Left hindlimb (tissue), 1 donor: ENCODE measurements around the gene RAB11FIP2.
"Not testable (repeated sequence)": the region's sequence is repeated elsewhere in the genome, so short reads cannot be mapped to it uniquely, and the experiment has no call there.

Experiments
- DNase-seq: peaks from one replicate; pipeline ENCODE4 v3.0.0-alpha.2; 2018

RAB11FIP2 gene, protein sequence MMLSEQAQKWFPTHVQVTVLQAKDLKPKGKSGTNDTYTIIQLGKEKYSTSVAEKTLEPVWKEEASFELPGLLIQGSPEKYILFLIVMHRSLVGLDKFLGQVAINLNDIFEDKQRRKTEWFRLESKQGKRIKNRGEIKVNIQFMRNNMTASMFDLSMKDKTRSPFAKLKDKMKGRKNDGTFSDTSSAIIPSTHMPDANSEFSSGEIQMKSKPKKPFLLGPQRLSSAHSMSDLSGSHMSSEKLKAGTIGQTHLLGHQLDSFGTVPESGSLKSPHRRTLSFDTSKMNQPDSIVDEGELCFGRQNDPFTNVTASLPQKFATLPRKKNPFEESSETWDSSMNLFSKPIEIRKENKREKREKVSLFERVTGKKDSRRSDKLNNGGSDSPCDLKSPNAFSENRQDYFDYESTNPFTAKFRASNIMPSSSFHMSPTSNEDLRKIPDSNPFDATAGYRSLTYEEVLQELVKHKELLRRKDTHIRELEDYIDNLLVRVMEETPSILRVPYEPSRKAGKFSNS

DNA sequence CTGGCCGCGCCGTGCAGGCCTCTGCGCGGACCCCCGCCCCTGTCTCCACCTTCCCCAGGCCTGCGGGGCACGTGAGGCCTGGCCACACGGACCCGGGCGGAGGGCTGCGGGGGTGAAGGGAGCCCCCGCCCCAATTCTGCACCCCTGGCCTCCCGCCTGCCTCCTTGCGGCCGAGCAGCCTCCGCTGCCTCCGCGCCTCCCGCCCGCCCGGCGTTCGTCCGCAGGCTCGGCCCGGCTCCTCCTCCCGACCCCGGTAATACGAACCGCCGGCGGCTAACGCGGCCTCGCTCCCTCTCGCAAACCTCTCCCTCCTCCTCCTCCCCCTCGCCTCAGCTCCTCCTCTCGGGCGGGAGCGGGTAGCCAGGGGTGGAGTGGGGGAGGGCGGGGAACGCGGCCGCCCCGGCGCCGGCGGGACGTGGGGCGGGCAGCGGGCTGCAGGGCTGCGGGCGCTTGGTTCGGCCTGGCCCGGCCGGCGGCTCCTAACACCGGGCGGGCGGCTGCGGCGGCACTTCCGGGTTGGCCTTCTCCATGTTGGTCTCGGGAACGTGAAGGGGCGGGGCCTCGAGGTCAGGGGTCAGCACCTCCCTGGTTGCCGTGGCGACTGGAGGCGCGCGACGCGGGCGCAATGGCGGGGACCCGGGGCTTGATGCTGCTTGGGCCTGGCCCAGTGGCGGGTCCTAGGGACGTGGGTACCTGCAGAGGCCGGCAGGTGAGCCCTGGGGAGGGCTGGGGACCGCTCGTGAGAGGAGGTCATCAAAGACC is at the start of gene RAB11FIP2:
Gene RAB11FIP2 (minus strand): TSS at position 547 of the 762 bp plus-strand sequence. CDS start 778 bp downstream, outside the sequence.
- peak; percentile 97 for DNase-seq

DNA sequence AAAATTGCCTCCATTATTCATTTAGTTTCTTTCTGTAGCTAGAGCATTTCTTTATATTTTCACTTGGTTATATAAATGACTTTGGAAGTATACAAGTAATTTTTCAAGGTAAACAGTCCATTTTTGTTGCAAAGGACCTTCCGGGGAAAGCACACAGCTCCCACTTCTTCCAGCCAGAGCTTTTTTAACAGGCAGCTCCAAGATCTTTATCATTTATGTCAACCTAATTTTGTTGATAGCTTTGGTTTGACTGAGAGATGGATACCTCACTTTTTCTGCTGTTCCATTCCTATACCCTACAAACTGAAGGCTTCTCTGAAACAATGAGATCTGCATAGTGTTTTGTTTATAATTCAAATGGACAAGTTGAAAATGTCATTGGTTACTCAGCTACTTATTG is 49.3 kb upstream of the RAB11FIP2 start:
- no peak for DNase-seq

DNA sequence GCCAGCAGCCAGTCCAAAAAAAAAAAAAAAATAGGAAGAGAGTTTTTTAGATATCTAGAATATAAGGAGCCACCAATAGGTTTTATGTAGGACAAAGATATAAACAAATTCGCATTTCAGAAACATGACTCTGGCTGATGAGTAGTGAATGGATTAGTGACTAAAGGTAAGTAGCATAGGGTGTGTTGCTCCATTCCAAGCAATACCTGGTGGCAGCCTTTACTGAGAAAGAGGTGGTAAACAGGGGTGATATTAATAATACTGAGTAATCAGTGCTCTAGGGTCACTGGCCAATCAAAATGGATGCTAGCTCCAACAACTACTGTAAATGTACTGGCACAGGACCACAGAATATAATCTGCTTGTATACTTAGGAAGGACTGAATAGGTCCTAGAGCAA is 45.5 kb upstream of the RAB11FIP2 start:
- DNase-seq, result no peak

DNA sequence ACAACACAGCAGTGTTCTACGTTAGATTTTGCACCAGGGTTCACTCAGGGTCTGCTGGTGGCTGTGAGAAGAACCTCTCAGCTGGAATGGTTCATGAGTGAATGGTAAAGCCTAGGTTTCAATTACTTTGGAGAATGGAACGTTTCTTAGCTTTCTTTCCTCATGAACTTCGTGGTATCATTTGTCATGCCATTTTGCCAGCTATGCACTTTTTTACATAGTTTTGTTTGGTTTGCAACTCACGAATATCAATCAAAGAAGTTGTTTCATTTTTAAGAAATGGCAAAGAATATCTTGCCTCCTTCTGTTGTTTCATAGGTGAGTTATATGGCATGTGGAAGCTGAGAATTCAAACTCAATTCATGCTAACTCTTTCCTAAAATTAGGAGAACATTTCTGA is 34.1 kb upstream of the RAB11FIP2 start:
- no peak for DNase-seq

DNA sequence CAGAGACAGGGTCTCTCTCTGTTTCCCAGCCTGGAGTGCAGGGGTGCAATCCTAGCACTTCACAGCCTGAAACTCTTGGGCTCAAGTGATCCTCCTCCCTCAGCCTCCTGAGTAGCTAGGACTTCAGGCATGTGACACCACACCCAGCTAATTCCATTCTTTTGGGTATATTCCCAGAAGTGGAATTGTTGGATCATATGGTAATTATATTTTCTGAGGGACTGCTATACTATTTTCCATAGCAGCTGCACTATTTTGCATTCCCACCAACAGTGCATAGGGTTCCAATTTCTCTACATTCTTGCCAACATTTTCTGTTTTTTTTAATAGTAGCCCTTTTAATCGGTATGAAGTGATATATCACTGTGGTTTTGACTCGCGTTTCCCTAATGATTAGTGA is 30.0 kb upstream of the RAB11FIP2 start:
- DNase-seq, result no peak

DNA sequence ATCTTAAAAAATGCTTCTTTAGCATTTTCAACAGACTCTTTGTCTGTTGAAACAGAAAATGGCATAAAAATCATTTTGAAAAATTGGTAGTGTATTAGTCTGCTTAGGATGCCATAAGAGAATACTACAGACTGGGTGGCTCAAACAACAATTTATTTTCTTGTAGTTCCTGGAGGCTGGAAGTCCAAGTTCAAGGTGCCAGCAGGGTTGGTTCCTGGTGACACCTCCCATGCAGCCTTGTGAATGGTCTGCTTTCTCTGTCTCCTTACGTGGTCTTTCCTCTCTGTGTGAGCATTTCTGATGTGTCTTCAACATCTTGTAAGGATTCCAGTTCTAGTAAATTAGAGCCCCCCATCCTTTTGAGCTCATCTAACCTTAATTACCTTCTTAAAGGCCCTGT is 26.1 kb upstream of the RAB11FIP2 start:
- no peak for DNase-seq

DNA sequence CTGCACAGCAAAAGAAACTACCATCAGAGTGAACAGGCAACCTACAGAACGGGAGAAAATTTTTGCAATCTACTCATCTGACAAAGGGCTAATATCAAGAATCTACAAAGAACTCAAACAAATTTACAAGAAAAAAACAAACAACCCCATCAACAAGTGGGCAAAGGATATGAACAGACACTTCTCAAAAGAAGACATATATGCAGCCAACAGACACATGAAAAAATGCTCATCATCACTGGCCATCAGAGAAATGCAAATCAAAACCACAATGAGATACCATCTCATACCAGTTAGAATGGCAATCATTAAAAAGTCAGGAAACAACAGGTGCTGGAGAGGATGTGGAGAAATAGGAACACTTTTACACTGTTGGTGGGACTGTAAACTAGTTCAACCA is 20.6 kb upstream of the RAB11FIP2 start:
- DNase-seq, result not testable (repeated sequence)

DNA sequence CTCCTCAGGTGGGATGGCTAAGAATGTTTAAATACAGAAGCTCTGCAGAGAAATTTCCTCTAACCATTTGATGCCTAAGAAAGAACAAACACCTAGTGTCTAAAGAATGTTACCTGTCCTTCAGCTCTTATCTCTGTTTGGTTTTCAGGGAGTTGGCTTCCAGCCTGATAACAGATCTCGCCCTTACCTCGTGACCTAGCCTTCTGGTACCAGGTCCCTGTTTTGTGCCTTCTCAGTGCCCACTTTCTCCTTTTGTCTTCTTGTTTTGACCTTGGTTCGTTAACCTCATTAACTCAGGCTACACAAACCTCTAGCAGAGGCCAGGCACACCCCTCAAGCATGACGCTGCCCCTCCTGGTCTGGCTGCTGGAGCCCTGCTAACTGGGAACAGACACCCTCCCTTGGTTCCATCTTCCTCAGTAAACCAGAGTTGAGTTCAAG is 16.1 kb upstream of the RAB11FIP2 start:
- no peak for DNase-seq

DNA sequence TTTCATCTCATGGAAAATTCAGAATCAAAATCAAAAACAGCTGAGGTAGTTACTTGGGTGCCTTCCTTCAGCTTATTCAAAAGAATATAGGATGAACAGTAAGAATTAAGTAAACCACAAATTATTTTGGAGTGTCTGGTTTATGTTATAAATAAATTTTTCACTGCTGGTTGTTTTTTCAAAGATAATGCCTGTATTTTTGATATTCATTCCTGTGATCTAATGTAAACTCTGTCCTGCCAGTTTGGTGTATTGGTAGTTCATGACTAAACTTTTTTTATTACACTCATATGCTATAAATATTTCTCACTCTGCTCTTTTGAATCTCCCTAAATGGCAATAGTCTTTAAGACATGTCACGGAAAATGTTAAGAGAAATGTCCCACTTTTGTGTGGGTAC is 11.6 kb upstream of the RAB11FIP2 start:
- DNase-seq, result no peak

DNA sequence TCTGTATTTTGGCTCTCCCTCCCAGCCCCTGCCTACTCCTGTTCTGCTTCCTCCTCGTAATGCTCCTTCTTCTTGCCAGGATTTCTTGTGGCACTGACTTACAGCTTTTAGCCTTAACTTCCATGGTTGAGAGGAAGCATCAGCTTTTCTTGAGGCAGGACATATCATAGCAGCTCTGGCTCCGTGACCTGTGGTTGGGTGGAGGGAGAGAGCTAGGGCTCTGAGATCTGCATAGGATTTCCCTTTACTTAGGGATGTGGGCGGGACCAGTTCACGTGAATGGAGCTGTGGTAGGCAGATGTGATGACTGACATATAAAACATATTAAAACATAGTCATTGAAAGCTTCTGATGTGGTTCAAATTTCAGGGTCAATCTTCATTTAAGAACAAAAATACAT is 10.6 kb upstream of the RAB11FIP2 start:
- DNase-seq, result no peak

DNA sequence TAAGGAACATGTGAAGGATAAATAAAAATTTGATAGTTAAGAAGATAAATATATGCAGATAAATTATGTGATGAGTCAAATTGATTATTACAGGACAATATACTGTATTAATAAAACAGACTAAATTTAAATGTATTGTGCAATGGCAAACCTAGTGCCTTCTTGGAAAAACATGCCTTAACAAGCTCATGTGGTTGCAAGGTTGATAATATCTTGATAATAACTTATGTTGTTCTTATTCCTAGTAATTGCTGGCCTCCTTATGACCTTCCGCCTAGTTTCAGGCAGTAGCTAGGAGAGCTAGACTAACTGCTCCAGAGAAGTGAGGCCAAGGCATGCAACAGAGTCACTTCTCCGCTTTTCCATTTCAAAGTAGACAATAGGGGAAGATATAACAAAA is 7.6 kb upstream of the RAB11FIP2 start:
- DNase-seq, result no peak

DNA sequence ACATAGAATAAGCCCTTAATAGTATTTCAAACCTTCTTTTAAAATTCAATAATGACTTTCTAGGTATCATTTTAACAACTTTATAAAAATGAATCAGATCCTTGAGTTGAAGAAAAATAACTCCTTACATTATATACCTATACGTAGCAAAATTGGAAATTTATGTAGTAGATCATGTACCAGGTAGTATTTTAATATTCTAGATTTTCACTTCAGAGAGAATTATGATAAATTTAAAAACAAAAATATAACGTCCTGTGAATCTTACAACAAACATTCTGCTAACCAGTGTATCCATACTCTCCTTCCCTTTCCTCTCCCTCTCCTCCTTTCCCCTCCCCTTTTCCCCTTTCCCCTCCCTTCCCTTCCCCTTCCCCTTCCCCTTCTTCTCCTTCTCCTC is 6.1 kb upstream of the RAB11FIP2 start:
- no peak for DNase-seq

DNA sequence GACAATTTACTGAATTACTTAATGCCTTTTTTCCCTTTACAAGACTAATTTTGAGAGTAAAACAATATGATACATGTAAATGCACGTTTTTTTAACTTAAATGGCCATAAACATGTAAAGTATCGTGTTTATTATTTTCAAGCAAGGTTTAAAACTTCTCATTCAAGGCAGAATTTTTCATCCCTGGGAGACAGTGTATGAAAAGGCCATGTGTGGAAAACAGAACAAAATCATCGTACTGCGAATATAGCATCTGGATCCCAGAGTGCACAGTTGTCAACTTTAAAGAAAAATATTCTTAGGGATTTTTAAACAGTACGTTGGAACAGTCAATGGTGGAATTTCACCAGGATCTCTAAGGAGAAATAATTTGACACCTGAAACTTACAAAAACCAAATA is 1.1 kb upstream of the RAB11FIP2 start:
- no peak for DNase-seq

DNA sequence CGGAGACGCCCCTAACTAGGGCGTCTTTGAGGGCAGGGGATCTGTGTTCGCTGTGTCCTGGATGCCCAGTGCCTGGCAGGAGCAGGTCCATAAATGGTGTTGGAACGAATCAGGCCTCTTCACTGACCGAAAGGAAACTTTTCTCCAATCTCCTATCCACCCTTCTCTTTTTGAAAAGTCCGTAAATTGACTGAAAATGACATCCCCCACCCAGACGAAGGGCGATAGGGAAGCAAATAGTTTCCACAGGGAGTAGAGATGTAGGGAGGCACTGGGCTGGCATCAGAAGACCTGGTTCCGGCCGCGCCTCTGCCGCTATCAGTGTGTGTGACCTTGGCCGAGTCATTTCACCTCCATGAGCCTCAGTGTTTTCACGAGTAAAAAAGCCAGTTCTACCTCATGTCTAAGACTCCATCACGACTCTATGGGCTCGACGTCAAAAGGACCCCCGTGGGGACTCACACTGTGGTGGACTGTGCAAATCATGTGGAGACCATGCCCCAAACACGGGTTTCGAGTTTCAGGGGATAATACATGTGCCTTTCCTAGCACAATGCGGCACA is 497 bp upstream of the RAB11FIP2 start:
- DNase-seq, result no peak

DNA sequence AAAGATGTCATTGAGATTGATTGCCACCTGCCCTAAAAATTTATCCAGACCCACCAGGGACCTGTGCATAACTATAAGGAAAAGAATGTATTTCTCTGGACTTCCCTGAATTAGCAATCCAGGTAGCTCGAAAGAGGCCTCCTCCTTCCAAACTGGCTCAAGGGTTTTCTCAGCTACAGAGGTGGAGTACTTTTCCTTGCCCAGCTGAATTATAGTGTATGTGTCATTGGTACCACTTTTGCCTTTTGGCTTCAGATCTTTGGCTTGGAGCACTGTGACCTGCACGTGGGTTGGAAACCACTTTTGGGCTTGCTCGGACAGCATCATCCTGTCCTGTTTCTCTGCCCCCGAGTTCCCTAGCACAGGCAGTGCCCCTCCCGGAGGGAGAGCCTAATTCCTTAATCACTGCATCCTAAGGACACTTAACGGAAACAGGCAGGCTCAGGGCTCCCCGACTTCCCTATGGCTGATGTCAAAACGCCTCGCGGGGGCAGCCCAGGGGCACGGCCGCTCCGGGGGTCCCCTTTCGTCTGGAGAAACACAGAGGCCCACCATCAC is 825 bp downstream of the RAB11FIP2 start:
- DNase-seq, result peak; percentile 59

DNA sequence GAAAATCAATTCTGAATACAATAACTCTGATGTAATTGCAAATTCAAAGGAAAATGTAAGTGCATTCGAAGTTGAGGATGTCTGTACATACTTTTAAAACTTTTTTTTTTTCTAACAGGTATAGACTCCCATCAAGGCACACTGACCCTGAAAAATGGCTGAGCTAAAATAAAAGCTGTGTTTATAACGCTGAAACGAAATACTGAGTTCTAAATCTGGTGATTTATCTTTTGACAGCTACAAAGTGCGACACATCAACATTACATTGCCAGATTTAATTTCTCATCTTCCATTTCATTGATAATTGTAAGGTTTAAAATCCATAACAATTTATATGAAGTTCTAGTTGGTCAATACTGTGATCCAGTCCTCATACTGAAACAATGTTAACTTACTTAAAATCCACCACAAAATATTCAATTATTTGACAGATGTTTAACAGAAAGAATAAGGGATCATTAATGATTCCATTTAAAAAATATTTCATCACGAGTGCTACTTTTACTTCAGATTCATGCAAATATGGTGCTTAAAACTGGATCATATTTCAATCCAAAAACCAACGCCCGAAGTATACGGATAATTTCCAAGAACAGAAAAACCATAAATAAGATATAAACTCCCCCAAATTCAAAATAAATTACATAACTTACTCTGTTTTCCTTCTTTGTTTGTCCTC is 1.4 kb downstream of the RAB11FIP2 start:
- no peak for DNase-seq

DNA sequence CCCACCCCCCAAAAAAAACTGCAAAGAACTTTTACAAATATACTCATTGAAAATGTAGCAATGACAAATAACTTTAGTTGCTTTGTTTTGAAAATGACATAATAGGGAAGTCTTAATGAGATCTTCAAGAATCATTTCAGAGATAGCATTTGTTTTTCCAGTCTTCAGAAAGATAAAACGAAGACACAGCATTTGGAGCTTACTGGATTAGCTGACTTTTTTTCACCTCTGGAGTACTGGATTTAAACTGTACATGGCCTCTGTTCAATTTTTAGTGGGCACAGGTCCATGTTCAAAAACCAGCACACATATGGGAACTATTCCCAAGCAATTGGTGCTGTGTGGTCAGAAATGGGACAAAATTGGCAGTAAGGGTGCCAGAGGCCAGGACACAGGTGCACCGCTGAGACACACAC is 3.9 kb downstream of the RAB11FIP2 start:
- DNase-seq, result peak; percentile 29

DNA sequence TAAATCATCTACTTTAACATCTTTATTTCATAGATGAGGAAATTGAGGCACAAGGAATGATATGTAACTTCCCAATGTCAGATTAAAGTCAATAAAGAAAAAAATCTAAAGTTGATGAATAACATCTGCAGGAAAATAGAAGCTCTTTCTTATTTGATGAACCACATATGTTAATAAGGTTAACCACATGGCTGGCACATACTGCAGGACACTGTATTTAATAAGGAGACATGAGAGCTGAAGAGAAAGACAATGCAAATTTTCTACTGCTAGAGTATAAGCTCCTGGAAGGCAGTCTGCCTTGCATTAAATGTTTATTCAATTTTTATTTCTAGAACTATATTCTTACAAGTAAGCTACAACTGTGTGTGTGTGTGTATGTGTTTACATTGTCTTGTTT is 4.4 kb downstream of the RAB11FIP2 start:
- DNase-seq, result no peak

DNA sequence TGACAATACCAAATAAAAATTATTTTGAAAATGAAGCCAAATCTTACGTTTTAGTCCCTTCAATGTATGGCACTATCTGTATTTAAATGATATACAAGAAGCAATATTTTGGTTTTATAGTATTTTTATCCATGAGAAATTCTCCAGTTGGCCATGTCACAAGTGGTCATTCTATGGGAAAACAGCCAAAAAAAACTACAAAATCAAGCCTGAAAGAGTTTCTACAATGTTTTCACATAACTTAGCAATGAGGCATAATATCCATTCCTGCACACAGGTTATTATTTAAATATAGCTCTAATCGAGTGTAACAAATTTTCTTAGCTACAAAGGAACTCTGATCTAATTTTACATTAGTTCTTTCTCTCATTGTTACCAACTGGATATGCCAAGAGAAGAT is 5.4 kb downstream of the RAB11FIP2 start:
- DNase-seq, result no peak

DNA sequence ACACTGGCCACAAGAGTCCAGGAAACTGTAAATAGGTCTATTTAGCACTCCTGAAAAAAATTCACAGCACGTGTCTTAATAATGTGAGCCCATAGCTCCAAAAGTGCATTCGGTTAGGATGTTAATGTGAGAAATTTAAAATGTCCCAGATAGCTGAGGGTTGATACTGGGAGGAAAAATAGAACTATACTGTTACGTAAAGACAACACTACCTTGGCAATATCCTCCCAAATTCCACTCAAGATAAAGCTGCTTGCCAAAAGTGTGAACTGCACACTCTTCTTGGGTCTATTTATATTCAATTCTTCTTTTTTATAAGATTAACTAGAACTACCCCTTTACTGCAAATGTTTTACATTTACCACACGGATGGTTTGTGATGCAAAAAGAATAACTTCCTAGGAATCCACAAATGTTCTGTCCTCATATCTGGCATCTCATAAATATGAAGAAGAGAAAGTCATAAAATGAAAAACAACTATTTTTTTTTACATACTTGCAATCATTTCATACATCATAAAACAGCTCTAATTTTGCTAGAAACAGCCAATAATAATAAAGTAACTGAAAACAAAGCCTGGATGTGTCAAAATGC is 10.4 kb downstream of the RAB11FIP2 start:
- no peak for DNase-seq

DNA sequence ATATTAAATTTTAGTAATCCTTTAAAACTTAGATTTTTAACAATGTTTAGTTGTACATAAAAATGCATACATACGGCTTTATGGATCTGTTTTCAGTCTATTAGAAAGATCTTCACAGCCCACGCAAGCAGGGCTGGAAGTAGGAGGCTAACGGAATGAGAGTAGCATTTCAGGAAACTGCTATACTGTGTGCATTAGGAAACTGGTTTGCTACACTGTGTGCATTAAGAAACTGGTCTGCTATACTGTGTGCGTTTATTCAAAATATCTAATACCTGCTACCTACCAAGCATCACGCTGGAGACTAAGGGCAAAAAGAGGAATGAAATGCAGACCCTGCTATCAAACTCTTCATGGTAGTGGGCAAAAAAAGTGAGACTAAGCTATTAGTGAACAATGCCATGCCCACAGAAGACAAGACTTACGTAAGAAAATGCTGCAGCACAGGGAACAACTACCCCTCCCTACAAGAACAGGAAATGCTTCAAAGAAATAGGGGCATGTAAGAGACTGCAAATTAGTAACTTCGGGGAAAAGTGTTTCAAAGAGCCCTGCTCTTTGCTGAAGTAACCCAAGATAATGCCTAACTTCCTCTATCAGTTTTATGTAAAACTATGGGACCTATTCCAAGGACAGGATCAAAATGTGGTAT is 11.3 kb downstream of the RAB11FIP2 start:
- DNase-seq, result no peak

DNA sequence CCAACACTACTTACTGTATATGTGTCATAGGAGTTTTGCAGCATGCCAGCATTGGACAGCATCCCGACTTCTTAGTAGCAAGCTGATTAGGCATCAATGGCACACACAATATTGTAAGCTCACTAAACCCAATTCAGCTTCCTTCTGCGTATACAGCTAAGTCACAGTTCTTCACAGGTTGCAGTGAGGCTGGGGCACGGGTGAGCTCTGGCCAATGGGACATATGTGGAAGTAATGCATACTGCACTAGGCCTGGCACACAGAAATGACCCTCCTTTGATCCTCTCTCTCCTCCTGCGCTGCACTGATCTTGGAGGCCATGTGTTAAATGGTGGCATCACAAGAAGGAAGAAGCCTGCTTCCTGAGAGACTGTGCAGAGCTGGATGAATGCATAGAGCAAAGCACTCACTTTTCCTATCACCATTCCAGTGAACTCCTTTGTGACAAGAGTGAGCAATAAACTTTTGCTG is 11.9 kb downstream of the RAB11FIP2 start:
- DNase-seq, result no peak
